ENCODE data around the gene PREX1. TPM values are rescaled to one million over a fixed set of nuclear protein-coding genes. Genes with fewer than 3 reads are reported as not detected.

PREX1 gene
- total and polyA plus RNA-seq, 9 donors, result 3.8 to 13.6 (median 6.7) TPM

DNA sequence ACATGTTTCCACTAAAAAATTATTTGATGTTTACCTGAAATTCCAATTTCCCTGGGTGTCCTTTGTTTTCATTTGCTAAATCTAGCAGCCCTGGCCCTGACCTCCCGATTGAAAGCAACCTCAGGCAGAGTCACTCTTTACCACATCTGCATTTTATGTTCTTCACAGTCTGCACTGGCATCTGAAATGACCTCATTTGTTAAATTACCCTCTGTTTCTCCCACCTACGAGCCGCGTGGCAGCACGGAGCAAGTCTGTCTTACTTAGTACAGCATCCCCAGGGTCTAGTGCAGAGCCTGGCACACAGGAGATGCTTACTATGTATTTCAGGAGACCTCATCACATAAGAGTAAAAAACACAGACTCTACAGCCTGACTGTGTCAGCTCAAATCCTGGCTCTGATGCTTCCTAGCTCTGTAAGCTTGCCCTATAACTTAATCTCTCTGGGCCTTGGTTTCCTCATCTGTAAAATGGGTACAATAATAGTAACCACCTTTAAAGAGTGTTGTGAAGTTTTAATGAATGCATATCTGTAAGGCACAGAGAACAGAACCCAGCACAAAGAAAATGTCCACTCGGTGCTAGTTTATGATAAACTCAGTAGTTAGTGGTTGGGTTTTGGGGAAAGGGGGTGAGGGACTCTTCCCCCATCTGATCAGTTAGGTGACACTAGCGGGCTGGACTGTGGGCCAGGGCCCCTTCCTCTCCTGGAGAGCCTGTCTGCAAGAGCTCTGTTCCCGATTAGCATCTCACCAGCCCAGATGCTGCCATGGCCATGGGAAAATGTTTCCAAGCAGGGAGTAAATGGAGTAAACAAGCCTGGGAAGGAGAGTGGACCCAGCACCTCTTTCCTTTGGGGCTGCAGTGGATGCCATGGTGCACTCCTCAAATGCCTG, 88.2 kb downstream of the PREX1 start:
- Histone ChIP-seq H3K4me3 (no peak overlapping the region), H3K36me3 (no peaks in the 10 kb centered on the region), H3K27me3 (no peaks in the 10 kb centered on the region), H3K27ac (no peak overlapping the region), H3K4me1 (ENCODE audit: insufficient read depth) (no peaks in the 10 kb centered on the region), H3K9me3 (no peaks in the 10 kb centered on the region)
- 71 to 79% (median 72%) methylated on average over 8 of the region's 8 CpGs for WGBS, 3 donors
- intact Hi-C loops (cut with DNase I), result no loop called here
- TF ChIP-seq POLR2A (IDR thresholded peaks at IDR 0.05), result no peak
- no peak for TF ChIP-seq EP300 (IDR thresholded peaks at IDR 0.05)
- DNase-seq, result no peak

DNA sequence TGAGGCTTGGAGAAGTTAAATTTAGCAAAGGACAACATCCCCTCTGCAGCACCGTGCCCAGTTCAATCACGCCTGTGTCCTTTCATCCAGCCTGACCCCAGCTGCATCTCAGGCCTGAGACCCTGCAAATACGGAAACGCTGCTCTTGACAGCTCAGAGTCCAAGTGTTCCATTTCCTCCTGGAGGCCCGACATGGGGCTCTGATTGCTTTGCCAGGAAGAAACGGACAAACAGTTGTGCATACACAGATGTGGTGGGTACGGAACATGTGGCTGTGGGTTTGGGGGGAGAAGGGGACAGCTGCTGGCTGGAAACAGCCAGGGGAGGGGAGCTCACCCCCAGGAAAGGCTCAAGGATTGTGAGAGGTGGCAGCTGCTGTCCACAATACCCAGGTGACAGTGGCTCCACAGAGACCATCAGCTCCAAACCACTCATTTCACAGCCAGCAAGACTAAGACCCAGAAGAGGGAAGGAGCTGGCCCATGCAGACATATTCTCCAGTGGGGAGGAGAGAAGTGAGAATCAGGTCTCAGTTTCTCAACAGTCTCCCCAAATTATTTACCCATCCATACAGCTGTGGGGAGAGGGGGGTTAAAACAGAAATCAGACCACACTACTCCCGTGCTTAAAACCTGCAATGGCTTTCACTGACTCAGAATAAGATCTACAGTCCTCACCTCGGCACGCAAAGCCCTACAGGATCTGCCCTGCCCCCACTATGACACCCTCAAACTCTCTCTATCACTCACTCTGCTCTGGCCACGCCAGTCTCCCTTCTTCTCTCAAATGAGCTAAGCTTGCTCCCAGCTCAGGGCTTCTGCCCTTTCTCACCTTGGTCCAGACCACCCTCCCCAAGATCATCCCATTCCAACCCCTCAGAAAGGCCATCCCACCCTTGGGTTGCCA, 89.1 kb downstream of the PREX1 start:
- H3K9me3 ChIP-seq, result no peaks in the 10 kb centered on the region
- H3K27me3 ChIP-seq, result no peaks in the 10 kb centered on the region
- WGBS, 3 donors, result 46 to 50% (median 47%) methylated on average over 11 of the region's 11 CpGs
- intact Hi-C loops (cut with DNase I), result no loop called here
- no peak overlapping the region for H3K4me3 ChIP-seq
- no peak for DNase-seq
- no peaks in the 10 kb centered on the region for H3K36me3 ChIP-seq
- TF ChIP-seq EP300 (IDR thresholded peaks at IDR 0.05), result no peak
- no peak for TF ChIP-seq POLR2A (IDR thresholded peaks at IDR 0.05)
- TF ChIP-seq, protein P1, sequence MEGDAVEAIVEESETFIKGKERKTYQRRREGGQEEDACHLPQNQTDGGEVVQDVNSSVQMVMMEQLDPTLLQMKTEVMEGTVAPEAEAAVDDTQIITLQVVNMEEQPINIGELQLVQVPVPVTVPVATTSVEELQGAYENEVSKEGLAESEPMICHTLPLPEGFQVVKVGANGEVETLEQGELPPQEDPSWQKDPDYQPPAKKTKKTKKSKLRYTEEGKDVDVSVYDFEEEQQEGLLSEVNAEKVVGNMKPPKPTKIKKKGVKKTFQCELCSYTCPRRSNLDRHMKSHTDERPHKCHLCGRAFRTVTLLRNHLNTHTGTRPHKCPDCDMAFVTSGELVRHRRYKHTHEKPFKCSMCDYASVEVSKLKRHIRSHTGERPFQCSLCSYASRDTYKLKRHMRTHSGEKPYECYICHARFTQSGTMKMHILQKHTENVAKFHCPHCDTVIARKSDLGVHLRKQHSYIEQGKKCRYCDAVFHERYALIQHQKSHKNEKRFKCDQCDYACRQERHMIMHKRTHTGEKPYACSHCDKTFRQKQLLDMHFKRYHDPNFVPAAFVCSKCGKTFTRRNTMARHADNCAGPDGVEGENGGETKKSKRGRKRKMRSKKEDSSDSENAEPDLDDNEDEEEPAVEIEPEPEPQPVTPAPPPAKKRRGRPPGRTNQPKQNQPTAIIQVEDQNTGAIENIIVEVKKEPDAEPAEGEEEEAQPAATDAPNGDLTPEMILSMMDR (IDR thresholded peaks at IDR 0.05), result no peak
- H3K4me1 ChIP-seq (ENCODE audit: insufficient read depth), result no peaks in the 10 kb centered on the region
- no peak overlapping the region for H3K27ac ChIP-seq

DNA sequence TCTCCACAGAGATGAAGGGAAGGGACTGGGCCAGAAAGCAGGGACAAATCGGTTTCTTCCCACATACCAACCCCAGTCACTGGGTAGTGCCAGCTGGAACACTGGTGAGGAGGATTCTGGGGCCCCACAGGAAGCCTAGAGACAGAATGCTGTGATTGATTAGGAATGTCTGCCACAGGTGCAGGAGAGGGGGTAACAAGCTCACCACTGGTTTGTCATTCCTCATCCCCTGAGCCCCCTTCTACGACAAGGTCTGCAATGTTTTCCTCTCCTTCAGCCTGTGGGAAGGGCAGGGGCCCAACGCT, 89.8 kb downstream of the PREX1 start:
- no peak for DNase-seq
- H3K9me3 ChIP-seq, result no peaks in the 10 kb centered on the region
- H3K36me3 ChIP-seq, result no peaks in the 10 kb centered on the region
- H3K27ac ChIP-seq, result no peak overlapping the region
- intact Hi-C loops (cut with DNase I), result no loop called here
- WGBS, 3 donors, result 39 to 50% (median 40%) methylated on average over 3 of the region's 3 CpGs
- no peaks in the 10 kb centered on the region for H3K27me3 ChIP-seq
- TF ChIP-seq, protein P1 (IDR thresholded peaks at IDR 0.05), result no peak
- TF ChIP-seq POLR2A (IDR thresholded peaks at IDR 0.05) (no peak), EP300 (IDR thresholded peaks at IDR 0.05) (no peak)
- no peaks in the 10 kb centered on the region for H3K4me1 ChIP-seq (ENCODE audit: insufficient read depth)
- no peak overlapping the region for H3K4me3 ChIP-seq

DNA sequence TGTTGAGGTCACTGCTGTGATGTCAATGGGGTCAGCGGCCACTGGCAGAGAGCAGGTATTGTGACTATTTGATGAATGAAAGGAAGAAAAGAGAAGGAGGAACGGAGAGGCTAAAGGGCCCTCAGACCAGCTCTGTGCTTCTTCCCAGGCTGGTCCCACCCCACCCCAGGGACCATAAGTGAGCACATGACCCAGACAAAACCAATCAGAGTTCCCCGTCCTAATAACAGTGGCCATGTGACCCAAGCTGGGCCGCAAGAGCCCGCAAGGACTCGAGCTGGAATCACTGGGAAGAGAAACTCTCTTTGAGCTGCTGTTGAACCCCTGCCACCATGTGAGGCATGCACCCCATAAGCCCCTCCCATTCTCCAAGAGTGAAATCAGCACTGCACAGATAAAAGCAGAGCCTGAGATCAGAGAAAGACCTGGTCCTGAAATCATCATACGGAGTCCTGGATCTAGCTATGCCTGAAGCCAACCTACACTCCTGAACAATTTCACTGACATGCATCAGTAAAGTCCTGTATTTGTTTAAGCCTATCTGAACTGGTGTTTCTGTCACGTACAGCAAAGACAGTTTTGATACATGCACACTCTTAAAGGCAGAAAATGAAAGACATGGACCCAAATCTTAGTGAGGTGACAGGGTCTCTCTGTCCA, 90.2 kb downstream of the PREX1 start:
- H3K27ac ChIP-seq, result no peak overlapping the region
- 90 to 95% (median 92%) methylated on average over 8 of the region's 8 CpGs for WGBS, 3 donors

More for the DNA sequence above, 90.2 kb downstream of the PREX1 start:
- Histone ChIP-seq H3K4me1 (ENCODE audit: insufficient read depth) (no peaks in the 10 kb centered on the region), H3K9me3 (no peaks in the 10 kb centered on the region), H3K4me3 (no peak overlapping the region), H3K27me3 (no peaks in the 10 kb centered on the region), H3K36me3 (no peaks in the 10 kb centered on the region)
- DNase-seq, result no peak
- TF ChIP-seq POLR2A (IDR thresholded peaks at IDR 0.05), result no peak
- TF ChIP-seq EP300 (IDR thresholded peaks at IDR 0.05), result no peak
- TF ChIP-seq, protein P1 (IDR thresholded peaks at IDR 0.05), result no peak
- intact Hi-C loops (cut with DNase I), result no loop called here

Measured in ovary (tissue), 9 donors.